ENCODE results near the gene CCDC32. TPM values are rescaled to one million over a fixed set of nuclear protein-coding genes. Genes with fewer than 3 reads are reported as not detected.

CCDC32 gene
- total and polyA plus RNA-seq, 2 of the 13 experiments (the other 11 are each of a cell fraction or from before 2014, with no cell fraction given) = 10.8 to 23.2 TPM

GRCh38 chr15:40593588-40594428, 29.0 kb upstream of the CCDC32 start, which contains the start of gene KNL1 (continued):
- TF ChIP-seq ZBTB34 (CRISPR knock-in tag; IDR thresholded peaks at IDR 0.05) (no peak), SOX5 (CRISPR knock-in tag; IDR thresholded peaks at IDR 0.05; ENCODE audit: borderline replicate concordance) (peak; percentile 55; the same call in 1 of the 2 replicates), KDM6A (CRISPR knock-in tag; IDR thresholded peaks at IDR 0.05; ENCODE audit: low read depth) (no peak), ELF4 (CRISPR knock-in tag; IDR thresholded peaks at IDR 0.05; ENCODE audit: borderline replicate concordance) (no peak), ZNF557 (CRISPR knock-in tag; IDR thresholded peaks at IDR 0.05) (no peak), AGO2 (optimal IDR thresholded peaks at IDR 0.05; ENCODE audit: low read depth, low read length) (no peak), ZNF460 (CRISPR knock-in tag; IDR thresholded peaks at IDR 0.05; ENCODE audit: borderline replicate concordance) (no peak), ZNF10 (CRISPR knock-in tag; IDR thresholded peaks at IDR 0.05; ENCODE audit: borderline replicate concordance, low read depth) (no peak), SATB2 (CRISPR knock-in tag; IDR thresholded peaks at IDR 0.05) (no peak), PREB (CRISPR knock-in tag; IDR thresholded peaks at IDR 0.05) (no peak), EP300 (IDR thresholded peaks at IDR 0.05; ENCODE audit: low read depth in 2 of 2, low read length in 2 of 2) (peak; percentile 30 to 56; a peak in 2 of 4 replicates), EP300 (CRISPR knock-in tag; IDR thresholded peaks at IDR 0.05; ENCODE audit: borderline replicate concordance) (peak; percentile 45; the same call in 1 of the 2 replicates), ZHX2 (IDR thresholded peaks at IDR 0.05; ENCODE audit: low read depth) (peak; percentile 96), ZHX2 (CRISPR knock-in tag; IDR thresholded peaks at IDR 0.05; ENCODE audit: borderline replicate concordance) (no peak), ZNF878 (CRISPR knock-in tag; IDR thresholded peaks at IDR 0.05) (peak; percentile 85)
- TF ChIP-seq, protein P1, sequence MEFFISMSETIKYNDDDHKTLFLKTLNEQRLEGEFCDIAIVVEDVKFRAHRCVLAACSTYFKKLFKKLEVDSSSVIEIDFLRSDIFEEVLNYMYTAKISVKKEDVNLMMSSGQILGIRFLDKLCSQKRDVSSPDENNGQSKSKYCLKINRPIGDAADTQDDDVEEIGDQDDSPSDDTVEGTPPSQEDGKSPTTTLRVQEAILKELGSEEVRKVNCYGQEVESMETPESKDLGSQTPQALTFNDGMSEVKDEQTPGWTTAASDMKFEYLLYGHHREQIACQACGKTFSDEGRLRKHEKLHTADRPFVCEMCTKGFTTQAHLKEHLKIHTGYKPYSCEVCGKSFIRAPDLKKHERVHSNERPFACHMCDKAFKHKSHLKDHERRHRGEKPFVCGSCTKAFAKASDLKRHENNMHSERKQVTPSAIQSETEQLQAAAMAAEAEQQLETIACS (CRISPR knock-in tag; IDR thresholded peaks at IDR 0.05) = no peak
- TF ChIP-seq, protein P2, sequence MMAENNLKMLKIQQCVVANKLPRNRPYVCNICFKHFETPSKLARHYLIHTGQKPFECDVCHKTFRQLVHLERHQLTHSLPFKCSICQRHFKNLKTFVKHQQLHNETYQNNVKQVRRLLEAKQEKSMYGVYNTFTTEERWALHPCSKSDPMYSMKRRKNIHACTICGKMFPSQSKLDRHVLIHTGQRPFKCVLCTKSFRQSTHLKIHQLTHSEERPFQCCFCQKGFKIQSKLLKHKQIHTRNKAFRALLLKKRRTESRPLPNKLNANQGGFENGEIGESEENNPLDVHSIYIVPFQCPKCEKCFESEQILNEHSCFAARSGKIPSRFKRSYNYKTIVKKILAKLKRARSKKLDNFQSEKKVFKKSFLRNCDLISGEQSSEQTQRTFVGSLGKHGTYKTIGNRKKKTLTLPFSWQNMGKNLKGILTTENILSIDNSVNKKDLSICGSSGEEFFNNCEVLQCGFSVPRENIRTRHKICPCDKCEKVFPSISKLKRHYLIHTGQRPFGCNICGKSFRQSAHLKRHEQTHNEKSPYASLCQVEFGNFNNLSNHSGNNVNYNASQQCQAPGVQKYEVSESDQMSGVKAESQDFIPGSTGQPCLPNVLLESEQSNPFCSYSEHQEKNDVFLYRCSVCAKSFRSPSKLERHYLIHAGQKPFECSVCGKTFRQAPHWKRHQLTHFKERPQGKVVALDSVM (CRISPR knock-in tag; IDR thresholded peaks at IDR 0.05) = peak; percentile 55
